DMS53 treated with DMSO at 0.1 percent for 48 hours (cell line): ENCODE data around the gene POLR1D.

ENCODE experiments used
- DNase-seq: peaks from one replicate; lab custom pipeline; 2025; ENCODE audit not compliant: unreplicated experiment; lab: John Stamatoyannopoulos, UW

POLR1D gene, protein sequence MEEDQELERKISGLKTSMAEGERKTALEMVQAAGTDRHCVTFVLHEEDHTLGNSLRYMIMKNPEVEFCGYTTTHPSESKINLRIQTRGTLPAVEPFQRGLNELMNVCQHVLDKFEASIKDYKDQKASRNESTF

DNA sequence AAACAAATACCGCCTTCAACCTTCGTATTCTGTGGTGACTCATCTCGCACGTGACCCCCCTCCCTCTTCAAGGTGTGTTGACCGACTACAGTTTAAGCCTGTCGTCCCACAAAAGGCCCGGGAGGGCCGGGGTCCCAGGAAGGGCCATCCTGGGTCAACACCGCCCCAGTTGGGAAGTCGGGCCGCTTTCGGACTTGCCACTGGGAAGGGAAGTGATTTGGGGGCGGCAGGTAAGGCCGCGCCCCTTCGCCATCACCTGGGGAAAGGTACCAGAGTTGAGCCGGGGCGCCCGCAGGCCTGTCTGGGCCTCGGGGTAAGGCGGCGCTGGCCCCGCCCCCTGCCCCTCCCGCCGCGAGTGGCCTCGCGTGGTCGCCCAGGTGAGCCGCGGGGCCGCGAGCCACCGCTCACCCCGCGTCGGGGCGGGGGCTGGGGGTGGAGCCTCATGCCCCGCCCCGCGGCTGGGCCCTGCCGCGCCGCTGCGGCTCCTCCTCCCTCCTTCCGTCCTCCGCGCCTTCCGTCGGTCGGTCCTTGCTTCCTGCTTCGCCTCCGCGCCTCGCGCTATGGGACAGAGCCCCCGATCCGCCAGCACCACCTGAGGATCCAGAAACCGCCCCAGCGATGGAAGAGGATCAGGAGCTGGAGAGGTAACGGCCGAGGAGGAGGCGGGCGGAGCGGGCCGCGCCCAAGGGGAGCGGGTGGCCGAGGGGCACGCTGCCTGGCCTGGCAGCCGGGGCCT lies at the start of gene POLR1D:
POLR1D (plus strand) TSS at position 527 of the 736 bp plus-strand sequence; CDS start at position 619, 92 bp downstream.
- DNase-seq: peak; percentile 92

DNA sequence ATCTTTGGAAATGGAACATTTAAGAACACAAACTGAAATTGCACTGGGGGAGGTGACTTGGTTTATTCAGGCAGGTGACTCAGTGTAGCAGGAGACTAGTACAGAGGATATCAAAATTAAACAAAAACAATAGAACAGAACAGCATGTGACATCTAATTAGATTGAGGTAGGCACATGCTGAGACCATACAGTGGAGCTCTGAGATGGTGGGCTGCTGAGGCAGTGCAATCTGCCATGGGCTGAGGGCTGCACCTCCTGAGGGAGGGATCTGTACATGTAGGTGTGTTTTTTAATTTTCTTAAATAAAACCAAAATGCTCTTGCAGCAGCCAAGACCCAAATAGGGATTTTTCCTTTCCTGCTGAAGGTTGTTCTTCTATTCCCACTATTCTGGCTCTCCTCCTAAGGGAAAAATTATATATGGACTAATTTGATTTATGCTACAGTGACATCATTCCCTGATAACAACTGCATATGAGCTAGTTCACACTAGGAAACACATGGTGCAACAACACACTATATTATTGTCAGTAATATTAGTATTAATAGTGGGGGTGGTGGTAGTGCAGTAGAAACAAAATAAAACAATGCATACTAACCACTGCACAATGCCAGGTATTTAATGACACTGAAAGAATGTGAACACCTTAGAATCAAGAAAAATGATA lies 49.3 kb upstream of the POLR1D start:
- no peak for DNase-seq

DNA sequence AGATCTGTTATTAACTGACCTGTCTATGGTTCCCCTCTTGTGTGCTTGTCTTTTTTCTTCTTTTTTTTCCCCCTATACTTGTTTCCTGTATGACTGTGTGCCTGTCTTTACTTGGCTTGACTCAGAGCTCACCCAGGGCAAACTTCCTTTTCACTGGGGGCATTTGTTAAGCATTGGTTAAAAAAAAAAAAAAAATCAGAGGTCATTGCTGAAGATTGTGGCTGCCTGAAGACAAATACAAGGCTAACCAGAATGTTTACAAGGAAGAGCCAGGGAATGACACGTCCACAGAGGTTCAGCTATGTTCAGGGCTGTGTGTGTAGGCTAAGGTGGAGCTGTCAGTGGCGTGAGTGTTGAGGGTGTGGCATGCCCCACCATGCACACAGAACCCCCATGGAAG lies 48.4 kb upstream of the POLR1D start:
- no peak for DNase-seq

DNA sequence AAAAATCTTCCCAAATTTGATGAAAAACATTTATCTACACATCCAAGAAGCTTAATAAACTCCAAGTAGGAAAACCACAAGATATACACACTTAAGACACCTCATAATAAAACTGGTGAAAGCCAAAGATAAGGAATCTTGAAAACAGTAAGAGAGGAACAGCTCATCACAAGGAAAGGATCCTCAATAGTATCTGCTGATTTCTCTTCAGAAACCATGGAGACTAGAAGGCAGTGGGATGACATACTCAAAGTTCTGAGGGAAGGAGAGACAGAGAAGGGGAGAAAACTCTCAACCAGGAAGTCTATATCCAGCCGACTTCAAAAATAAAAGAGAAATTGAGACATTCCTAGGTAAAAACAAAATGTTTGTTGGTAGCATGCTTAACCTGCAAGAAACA lies 47.0 kb upstream of the POLR1D start:
- no peak for DNase-seq

DNA sequence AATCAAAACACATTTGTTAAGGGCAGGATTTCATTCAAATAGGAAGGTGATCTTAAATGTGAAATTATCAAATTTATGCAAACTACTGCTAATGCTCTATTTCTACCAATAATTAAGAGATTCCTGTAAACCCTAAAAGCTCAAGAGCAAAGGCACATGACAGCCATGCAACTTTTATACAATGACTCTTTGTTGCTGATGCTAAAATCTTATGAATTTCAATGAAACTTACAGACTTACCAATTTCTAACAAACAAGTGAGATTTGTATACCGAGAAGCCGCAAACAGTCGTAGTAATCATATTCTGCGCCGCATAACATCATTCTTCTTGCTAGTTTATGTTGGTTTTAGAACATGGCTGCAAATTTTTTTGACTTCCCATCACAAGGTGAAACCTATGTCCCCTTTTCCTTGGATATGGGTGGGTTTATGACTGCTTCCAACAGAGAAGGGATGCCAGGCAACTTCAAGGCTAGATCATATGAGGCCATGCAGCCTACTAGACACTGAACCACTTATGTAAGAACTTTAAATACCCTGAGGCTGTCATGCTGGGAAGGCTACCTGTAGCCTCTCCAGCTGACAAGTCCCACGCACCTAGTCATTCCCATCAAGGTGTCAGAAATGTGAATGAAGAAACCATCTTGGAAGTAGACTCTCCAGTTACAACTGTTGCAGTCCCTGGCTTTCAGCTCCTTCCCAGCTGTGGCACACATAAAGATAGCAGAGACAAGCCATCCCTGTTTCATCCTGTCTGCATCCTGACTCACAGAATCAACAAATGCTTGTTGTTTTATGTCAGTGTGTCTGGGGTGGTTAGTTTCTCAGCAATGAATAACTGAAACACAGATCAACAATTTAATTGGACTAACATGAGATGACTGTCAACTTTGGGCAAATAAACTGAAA lies 43.3 kb upstream of the POLR1D start:
- peak; percentile 50 for DNase-seq

DNA sequence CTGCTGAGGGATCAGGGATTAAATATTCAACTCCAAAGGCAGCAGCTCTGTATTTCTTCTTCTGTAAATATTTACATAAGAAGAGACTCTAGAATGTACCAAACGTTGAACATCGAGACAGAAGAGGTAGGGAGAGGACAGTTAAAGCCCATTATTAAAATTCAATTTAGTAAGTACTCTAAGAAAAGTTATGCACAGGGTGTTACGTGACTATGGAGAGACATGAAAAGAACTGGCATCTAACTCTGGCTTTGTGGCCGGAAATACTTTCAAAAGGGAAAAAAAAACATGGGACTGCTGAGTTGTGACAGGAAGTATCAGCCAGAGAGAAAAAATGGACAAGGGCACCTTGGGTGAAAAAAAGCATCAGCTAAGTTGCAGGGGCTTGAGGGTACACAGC lies 38.0 kb upstream of the POLR1D start:
- DNase-seq: peak; percentile 6

DNA sequence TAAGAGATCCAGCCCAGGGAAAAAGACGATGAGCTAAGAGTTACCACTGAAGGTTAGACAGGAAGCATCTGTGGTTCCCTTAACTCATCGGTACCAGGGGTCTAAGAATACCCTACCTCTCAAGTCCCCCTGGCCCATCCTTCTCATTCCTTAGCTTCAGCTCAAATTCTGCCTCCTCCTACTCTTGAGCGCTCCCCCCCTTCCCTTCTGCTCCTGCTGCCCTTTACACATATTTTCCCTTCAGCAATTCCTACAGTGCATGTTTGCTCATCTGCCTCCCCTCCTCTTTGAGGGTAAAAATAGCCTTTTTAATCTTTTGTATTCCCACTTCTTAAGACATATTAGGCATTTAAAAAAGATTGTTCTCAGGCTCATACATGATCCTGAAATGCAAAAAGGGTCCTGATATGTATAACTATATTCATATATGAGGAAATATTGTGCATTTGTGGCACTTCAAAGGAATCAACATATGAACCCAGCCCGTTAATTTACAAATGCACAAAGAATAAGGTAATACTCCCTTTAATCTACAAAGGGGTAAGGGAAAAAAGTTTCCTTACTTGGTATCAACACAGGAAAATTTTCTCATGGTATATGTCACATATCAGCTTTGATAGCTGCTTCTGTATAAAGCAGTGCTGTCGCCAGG lies 34.5 kb upstream of the POLR1D start:
- no peak for DNase-seq

DNA sequence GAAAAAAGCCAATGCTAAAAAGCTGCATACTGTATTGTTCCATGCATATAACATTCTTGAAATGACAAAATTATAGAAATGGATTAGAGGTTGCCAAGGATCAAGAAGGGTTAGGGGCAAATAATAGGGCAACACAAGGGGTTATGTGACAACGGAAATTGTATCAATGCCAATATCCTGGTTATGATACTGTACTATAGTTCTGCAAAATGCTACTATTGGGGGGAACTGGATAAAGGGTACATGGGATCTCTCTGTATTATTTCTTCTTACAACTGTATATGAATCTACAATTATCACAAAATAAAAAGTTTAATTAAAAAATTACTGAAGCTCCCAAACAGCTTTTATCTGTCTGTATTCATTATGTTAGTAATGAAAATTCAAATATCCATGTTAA lies 33.3 kb upstream of the POLR1D start:
- DNase-seq: no peak

DNA sequence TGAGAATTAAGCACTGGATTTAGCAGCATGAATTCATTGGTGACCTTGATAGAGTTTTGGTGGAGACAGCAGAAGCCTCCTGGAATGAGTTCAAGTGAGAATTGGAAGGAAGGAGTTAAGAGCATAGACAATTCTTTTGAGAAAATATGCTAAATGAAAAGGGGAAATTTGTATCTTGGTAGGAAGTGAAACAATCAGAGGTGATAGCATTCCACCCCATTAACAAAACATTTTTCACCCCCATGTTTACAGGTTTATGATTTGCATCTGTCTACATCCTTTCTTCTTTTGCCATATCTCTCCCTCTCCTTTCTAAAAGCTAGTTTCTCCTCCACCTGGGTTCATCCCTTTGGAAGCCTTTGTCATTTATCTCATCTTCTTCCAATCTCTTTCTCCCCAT lies 28.8 kb upstream of the POLR1D start:
- DNase-seq: no peak

DNA sequence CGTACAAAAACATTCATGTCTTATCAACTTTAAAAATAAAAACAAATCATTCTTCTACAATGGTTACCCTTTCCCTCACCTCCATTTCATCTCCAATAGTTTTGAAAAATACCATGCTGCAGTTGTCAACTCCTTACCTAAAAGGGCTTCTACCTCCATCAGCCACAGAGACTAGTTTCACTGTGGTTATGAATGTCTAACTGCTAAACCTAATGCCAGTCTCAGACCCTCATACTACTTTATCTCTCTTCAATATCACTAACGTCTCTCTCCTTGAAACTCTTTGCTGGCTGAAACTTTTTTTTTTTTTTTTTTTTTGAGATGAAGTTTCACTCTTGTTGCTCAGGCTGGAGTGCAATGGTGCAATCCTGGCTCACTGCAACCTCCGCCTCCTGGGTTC lies 28.4 kb upstream of the POLR1D start:
- no peak for DNase-seq

DNA sequence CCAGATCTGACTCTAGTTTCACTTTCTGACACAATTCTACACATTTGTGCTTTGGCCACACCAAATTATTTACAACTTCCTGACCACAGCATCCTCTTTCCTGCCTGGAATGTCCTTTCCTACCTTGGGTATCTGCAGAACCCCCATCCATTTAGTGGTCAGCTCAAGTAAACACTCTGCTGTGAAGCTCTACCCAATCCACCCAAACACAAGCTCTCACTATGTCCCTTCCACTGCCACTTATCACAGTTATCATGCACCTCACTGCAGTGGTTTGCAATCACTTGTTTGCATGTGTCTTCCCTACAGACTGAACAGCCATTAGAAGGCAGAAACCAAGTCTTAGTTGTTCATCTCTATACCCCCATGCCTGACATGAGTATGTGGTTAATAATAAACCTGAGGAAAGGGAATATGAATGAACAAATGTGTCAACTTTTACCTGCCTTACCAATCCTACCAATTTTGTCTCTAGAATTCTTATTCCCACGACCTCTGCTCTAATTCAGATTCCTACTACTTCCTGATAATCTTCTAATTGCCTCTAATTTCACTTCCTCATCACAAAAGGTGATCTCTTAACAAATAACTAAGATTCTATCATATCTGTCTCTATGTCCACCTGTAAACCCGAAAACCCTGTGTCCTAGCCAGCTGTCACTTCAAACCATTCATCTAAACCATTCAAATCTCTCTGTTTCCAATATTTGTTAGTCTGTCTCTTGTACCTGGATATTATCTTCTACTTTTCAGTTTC lies 26.5 kb upstream of the POLR1D start:
- no peak for DNase-seq

DNA sequence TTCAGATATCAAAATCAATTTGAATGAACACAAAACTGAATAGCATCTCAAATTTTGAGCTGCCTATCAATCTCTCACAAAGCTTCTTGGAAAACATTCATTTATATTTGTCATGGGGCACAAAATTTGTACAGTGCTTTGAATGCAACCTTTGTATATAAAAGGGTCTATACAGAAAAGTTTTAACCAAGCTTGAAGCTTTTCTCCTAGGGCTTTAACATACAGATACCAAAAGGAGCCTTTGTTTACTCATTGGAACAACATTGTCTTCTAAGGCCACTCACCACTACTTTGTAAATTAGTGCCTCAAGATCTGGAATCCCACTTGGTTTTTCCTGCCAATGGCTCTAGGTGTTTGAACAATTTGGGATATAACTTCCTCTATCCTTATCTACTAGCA lies 22.6 kb upstream of the POLR1D start:
- DNase-seq: no peak

DNA sequence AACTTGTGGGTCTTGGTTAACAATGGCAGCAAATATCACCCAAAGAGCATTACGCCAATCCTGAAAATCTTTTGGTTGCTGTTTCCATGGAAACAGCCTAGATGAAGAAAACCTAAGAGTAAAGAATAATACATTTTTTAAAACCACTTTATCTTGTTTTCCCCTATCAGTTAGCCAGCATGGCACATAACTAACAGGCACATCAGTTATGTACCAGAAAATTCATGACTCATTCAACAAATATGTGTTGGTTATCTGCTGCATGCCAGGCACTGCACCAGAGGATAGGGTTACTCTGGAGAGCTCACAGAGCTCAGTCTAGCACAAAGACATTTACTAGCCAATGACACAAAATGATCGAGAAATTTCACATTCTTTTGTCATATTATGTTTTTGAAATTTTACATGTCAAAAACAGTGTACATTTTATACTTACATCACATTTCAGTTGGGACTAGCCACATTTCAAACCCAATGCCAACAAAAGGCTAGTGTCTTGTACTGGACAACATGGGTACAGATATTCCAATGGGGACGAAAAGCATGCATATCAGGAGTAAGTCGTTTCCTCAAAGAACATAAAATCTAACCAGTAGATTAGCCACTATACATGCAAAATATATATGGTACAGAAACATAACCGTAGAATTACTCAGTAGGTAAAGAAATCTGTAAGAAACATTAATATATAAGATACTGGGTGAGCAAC lies 21.7 kb upstream of the POLR1D start:
- DNase-seq: peak; percentile 29

DNA sequence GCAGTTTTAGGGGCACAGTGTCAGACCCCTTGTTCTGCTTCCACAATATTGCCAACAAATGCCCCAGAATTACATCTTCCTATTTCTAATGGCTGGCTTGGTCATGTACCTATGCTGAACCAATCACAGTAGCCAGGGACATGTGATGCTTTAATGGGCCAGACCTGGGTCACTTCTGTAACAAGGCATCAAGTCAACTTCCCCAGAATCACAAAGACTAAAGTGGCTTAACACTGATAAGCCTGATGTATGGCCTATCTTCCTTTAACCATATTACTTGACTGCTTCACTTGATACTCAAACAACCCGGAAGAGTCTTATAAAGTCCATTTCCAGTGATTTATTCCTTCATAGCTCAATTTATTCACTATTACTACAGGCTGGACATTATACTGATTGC lies 21.0 kb upstream of the POLR1D start:
- no peak for DNase-seq

DNA sequence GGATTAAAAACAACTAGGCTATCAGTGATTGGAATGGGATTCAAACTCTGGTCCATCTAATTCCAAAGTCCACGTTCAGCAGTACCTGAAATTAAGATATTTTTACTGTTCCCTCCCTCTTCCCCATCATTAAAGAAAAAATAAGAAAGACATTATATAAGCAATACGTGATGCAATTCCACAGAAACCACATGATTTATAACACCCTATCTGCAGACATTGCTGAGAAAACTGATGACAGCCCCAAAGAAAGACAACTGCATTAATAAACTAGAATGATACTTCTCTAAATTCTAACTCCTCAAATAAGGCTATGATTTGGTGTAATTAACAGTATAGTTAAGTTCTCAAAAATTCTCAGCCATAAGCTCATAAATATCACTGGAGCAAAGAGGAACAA lies 20.5 kb upstream of the POLR1D start:
- no peak for DNase-seq

DNA sequence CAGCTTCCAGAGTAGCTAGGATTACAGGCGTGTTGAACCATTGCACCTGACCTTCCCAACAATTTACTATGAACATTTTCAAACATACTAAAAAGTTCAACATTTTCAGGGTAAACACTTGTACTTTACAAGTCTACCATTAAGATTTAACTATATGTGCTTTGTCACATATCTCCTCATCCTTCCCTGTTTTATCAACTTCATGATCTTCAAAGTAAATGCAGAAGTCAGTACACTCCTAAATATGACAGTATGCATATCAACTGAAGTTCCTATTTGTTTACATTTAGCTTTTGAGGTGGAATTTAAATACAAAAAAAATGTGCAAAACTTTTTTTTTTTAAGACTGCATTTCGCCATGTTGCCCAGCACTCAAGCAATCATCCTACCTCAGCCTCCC lies 19.9 kb upstream of the POLR1D start:
- no peak for DNase-seq

DNA sequence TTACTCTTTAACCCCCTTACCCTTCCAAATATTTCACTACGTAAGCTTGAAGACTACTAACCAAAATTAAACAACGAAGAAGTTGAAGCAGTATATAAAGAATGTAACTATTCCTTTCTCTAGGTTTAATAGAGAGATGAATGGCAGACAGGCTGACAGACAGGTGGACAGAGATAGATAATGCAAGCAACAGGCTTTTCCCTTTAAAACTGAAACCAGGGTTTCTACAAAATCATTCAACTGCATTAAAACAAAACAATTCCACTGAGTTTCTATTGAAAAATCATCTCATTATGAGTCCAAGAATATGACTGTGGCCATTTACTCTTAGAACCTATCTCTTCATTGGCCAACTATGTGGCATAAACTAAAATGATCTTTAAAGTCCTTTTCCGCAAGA lies 16.6 kb upstream of the POLR1D start:
- DNase-seq: no peak

DNA sequence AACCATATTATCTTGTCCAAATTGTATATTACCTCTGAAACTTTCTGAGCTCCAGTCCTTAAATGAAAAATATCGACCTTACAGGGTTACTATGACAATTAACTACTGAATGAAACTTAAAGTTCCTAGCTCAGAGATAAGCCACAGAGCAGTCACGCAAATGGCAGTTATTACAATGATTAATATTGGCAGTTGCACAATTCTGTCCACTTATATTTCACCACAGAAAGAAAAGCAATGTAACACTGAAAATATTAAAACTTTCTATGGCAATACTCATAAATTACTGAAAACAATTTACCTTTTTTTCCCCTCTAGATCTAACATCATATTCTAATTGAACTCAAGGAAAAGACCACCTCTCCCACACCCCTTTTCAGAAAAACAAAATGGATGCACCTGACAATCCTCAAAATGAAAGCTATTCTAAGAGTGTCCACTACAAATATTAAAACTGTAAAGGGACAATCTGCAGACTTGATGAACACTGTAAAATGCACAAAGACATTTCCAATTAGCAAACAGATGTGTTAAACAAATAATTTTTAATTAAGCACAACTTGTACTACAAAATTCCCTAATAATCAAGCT lies 16.0 kb upstream of the POLR1D start:
- DNase-seq: no peak

DNA sequence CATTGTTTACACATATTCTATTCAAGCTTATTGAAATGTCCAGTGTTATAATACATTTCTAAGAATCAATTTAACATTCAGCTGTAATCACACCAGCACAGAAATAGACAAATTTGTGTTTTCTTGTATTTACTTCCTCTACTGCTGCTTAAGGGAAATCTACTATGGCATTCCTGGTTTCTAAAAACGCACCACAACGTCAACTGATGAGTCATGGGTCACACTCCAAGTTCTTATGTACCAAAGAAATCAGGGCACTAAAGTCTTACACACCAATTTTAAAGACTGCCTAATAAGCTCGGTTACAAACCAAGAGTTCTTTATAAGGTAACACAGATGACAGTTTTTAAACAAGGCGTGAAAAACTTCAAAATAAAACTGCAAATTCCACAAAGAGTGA lies 14.6 kb upstream of the POLR1D start:
- peak; percentile 54 for DNase-seq
